GM21381 (cell line): ENCODE data around the gene UQCRC2.
A peak's percentile ranks its signal among the peaks of the same experiment; 100 is the strongest.
"Not testable (repeated sequence)": the region's sequence is repeated elsewhere in the genome, so short reads cannot be mapped to it uniquely, and the experiment has no call there.

Experiments used
- ATAC-seq: cut with Tn5 transposase; IDR thresholded peaks from one replicate; pipeline ENCODE4 v1.9.1; 2021; ENCODE audit warnings: mild to moderate bottlenecking, moderate library complexity; ENCODE audit not compliant: unreplicated experiment

The UQCRC2 gene

DNA sequence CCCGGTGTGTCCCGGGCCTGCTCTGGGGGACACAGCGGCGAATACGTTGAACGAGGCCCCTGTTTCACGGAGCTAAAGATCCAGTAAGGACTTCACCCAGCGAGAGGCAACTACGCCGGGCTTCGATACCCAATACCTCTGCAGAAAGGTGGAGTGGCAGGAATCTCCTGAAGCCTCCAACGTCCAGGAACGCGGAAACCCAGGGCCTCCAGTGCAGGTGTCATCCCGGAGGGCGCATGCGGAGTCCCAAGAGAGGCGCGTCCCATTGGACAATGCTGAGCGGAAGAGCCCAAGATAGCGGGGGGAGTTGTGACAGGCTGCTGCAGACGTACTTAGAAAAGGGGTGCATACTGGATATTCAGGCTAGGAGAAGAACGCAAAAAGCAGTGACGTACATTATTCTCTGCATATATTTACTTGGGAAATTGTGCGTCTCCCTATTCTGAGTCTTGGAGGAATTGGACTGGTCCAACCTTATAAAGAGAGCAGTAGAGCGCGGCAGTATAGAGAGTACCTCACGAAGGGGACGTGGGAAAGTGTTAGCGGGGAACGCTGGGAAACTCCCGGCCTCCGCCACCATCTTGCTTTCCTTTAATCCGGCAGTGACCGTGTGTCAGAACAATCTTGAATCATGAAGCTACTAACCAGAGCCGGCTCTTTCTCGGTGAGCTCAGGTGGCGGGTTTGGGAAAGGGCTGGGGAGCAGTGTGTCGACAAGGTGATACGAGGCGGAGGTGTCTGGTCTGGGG, at the start of gene UQCRC2:
Gene UQCRC2, plus strand, starts transcription at position 569 of the 748 bp plus-strand sequence. Its CDS starts 63 bp downstream, at position 632.
- ATAC-seq = peak; percentile 87

DNA sequence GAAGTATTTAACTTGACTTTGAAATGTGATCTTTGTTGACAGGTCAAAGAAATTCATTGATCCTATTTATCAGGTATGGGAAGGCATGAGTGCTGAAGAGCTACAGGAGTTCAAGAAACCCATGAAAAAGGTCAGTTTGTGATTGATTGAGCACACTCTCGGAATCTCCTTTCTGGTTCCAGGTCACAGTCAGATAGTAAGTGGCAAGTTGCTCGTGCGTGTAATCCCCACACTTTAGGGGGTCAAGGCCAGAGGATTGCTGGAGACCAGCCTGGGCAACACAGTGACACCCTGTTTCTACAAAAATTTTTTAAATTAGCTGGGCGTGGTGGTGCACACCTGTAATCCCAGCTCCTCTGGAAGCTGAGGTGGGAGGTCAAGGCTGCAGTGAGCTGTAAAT, 20.5 kb upstream of the UQCRC2 start:
- not testable (repeated sequence) for ATAC-seq

DNA sequence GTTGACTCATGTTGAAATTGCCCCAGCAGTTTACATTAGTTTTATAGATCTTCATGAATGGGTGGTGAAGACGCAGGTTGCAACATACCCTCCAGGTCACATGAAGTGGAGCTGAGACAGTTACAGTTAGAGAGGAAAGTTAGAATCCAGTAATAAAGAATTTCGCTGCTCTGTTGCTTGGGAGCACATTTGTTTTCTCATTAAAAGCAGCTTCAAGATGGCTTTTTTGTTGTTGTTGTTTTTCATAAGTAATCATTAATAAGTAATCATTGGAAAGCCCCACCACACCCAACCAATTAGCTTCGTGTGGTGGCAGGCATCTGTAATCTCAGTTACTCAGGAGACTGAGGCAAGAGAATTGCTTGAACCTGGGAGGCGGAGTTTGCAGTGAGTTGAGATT, 19.8 kb upstream of the UQCRC2 start:
- not testable (repeated sequence) for ATAC-seq

DNA sequence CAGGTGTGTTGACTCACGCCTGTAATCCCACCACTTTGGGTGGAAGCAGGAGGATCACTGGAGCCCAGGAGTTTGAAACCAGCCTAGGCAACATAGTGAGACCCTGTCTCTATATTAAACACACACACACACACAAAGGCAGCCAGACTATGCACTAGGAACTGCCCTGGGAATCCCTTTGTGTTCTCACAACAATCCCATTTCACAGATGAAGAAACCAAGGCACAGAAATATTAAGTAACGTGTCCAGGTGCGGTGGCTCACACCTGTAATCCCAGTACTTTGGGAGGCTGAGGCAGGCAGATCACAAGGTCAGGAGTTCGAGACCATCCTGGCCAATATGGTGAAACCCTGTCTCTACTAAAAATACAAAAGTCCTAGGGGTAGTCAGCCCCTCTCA, 19.4 kb upstream of the UQCRC2 start:
- ATAC-seq = not testable (repeated sequence)

DNA sequence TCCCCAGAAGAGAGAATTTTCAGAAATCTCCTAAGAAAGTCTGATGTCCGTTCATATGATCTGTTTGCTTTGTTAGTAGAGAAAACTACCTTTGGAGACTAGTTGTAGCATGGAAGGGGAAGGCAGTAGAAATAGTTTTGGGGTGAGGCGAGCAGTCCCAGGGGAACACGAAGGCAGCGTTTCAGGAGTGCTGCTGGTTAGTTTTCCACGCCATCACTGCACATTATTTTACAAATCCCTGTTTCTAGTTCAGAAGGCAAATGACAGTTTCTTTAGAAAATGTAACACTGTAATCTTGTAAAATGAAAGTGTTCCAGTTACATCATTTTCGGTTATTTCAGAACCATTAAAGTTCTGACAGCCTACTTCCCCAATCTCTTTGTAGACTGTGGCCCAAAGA, 16.9 kb upstream of the UQCRC2 start:
- ATAC-seq = not testable (repeated sequence)

DNA sequence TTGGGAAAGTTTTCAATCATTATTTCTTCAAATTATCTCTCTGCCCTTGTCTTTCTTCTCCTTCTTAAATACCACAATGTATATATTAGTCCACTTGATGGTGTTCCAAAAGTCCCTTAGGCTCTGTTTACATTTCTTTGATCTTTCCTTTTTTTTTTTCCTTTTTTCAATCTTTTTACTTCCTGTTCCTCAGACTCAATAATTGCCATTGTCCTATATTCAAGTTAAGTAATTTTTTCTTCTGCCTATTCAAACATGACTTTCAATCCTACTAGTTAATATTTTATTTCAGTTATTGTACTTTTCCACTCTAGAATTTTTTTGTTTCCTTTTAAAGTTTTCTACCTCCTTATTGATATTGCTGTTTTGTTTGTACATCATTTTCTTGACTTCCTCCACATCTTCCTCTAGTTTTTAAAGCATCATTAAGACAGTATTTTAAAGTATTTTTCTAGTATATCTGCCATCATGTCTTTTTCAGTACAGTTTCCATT, 15.8 kb upstream of the UQCRC2 start:
- ATAC-seq = no peak

DNA sequence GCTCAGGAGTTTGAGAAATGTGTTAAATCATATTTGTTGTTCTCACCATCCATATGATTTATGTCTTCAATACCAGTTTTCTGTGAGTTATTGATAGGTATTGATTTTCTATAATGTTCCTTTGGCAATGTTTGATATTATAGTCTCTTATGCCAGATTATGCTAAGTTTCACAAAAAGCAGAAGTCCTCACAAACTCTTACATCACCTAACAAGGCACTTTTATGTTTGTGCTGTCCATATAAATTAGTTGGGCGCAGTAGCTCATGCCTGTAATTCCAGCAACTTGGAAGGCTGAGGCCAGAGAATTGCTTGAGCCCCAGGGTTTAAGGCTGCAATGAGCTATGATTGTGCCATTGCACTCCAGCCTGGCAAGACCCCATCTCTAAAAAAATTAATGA, 12.6 kb upstream of the UQCRC2 start:
- ATAC-seq = no peak

DNA sequence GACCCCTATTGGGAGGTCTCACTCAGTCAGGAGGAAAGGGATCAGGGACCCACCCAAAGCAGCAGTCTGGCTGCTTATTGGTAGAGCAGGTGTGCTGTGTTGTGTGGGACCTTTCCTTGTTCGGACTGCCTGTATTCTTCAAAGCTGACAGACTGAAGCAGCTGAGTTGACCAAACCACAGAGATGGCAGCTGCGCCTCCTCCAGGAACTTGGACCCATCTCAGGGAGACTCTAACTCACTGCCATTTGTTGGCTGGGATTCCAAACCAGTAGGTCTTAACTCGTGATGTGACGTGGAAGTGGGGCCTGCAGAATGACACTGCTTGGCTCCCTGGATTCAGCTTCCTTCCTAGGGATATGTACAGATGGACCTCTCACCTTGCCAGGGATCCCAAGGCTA, 9.6 kb upstream of the UQCRC2 start:
- no peak for ATAC-seq

DNA sequence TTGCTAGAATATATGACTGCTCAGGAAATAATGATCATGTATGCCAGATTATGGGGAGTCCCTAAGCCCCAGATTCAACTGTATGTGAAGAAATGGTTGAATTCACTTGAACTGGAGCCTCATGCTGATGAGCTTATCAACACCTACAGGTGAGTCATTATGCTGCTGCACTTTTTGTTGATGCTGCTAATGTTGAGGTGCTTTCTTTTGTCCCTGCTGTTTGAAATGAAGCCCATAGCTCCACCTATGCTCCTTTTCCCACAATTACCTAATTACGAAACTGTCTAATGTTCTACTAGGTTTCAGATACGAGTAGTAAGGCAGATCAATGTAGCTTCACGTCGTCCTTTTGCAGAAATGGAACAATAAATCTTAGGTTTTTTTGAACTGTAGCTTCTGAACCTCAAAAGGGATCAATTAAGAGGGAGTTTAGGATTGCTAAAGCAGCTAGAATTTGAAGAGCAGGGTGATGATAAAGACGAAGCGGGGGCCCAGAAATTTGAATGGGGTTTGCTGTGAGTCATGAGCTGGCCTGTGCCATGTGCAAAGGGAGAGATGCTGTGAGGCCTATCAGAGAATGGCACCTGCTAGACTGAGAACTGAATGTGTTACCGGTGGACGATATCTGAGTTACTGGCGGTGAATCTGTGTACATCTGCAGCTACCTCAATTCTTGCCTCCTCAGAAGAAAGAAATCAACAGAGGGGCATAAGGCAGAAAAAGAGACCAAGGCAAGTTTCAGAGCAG, 6.1 kb upstream of the UQCRC2 start:
- ATAC-seq = no peak

DNA sequence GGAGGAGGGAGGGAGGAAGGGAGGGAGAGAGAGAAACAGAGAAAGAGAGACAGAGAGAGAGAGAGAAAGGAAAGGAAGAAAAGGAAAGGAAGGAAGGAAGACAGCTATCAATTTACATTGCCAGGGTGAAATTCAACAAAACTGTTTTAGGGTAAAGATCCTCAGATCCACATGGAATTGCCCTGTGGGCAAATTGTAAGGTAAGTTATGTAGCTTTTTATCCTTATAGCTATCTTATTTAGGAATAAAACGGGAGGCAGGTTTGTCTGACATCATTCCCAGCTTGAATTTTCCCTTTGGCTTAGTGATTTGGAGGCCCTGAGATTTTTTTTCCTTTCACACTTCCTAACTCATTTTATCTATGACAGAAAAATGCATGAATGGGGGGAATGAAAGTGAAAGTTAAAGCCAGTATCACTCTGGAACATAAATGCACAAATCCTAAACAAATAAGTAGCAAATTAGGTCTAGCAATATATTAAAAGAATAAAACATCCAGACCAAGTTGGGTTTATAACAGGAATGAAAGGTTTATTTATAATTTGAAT, 3.4 kb upstream of the UQCRC2 start:
- ATAC-seq = no peak

DNA sequence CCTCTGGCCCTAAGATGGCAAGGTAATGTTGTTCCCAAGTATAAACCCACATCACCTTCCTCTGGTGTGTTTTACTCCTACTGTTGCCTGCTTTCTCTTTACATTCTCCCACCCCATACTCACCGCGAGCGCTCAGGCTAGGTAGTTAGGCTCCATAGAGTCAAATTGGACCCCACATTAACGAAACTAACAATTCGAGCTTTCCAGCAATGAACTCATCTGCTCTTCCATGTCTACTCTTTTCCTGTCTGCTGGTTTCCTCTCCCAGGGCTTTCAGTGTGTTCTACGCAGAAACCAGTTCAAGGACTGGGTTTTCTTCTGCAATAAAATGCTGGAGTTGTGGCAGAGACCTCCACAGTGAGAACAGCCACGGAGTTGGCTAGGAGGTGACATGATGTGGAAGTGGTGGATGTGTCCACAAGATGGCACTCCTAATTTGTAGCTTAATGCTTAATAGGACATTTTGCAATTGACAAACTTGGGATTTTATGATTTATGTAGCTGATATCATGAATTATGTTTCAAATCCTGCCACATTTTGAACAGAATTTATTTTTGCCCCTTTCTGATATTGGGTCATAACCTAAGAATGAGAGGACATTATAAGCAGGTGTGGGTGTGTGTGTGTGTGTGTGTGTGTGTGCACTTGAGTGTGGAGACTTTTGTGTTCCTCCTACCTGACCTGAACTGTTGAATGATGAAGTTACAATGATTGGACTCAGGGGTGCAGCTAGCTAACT, 2.2 kb upstream of the UQCRC2 start:
- ATAC-seq = no peak

DNA sequence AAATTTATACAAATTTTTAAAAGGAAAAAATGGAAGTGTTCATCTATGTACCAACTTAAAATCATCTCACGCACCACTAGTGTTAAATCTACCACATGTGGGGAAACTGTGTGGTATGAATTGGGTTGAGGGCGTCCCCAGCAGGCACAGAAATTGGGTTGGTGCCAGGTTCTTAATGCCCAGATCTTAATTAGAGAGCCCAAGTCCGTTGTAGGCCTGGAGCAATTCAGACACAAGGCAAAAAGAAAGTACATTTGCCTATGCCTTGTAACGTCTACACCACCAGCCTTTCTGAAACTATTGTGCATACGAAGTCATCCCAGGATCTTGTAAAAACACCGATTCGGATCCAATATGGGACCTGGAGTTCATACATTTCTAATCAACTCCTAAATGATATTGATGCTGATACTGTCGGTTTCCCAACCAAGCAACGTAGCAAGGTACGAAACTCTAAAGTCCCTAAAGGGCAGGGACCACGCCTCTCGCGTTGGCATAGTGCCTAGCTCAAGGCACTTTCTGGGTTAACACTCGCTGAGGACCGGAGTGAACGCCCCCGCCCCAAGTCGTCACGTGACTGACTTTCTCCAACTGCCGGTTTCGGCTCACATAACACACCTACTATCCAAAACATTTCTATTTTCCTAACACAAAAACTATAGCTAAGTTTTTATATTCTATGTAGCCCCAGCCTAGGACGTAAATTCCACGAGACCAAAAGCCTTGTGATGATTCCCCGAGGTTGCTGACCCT, 945 bp upstream of the UQCRC2 start:
- ATAC-seq = peak; percentile 34

DNA sequence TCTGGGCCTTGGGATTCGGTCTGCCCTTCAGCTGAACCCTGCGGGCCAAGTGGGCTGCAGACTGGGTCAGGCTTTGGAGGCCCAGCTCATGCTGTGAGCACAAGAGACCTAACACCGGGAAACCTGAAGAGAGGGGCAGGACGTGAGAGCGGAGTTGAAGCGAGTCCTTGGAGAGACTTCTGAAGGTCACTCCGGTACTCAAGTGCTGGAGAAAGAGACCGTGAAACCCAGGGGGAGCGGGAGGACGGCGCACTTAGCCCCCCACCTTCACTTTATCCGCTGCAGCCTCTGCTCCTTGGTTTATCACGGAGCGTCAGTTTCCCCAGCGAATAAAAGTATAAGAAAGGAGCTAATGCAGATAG, 361 bp downstream of the UQCRC2 start:
- peak; percentile 18 for ATAC-seq

DNA sequence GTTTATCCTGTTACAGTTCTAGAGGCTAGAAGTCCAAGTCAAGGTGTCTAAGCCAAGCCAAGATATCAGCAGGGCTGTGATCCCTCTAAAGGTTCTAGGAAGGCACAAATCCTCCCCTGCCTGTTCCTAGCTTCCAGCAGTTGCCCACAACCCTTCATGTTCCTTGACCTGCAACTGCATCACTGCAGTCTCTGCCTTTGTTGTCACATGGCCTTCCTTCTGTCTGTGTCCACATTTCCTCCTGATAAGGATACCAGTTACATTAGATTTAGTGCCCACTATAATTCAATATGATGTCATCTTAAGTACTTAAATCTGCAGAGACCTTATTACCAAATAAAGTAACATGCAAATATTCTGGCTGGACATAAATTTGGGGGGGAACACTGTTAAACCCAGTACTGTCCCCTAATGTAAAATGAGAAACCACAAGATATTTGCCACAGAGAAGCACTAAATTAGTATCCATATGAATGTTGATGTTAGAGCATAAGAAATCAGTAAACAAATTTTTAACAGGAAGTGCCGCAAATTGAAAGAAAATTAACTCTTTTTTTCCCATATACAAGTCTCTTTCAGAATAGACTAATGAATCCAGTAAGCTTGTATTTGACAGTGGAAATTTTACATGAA, 4.7 kb downstream of the UQCRC2 start:
- no peak for ATAC-seq

DNA sequence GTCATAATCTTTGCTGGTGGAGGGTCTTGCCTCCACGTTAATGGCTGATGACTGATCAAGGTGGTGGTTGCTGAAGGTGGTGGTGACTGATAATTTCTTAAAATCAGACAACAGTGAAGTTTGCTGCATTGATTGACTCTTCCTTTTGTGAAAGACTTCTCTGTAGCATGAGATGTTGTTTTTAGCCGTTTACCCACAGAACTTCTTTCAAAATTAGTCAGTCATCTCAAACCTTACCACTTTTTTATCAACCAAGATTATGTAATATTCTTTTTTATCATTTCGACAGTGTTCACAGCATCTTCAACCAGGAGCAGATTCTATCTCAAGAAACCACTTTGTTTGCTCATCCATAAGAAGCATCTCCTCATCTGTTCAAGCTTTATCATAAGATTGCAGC, 5.9 kb downstream of the UQCRC2 start:
- ATAC-seq = no peak

DNA sequence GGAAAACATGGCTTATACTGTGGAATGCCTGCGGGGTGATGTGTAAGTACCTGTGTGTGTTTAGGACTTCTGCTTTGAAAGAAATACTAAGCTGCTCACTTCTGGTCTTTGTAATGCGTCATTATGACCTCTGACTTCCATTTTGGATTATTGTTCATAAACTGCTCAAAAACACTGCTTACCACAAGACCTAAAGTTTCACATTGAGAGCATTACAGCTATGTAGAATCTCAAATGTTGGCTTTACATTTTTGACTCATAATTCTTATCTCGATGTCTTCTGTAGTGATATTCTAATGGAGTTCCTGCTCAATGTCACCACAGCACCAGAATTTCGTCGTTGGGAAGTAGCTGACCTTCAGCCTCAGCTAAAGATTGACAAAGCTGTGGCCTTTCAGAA, 9.3 kb downstream of the UQCRC2 start:
- ATAC-seq = no peak

DNA sequence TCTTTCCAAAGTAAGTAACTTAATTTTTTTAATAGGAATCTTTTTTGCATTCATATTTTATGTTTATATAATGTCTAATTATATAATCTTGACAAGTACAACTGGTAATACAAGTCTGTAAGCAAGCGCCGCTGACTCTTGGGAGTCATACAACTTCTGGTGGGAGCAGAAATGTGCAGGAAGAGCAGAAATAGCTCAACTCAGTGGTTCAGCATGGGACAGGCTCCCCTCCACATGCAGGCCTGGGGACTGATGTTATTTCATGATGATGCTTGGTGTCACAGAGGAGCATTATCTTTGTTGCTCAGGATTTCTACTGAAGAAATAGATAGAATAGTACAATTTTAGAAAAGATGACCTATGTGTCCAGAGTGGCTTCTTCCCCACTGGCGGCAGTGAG, 10.7 kb downstream of the UQCRC2 start:
- no peak for ATAC-seq

DNA sequence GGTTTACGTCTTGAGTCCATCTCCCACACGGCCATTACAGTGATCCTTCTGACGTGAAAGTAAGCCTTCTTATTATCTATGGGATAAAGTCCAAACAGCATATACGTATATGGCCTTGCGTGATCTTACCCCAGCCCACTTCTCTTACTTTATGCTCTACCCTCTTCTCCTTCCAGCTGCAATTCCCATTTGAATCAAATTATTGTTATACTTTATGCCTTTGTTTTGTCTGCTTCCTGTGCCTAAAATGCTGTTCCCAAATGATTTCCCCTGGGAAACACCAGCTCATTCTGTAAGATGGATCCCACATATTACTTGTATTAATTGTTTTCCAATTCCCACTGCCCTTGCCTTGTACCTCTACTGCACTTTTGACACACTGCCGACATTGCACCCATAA, 11.2 kb downstream of the UQCRC2 start:
- ATAC-seq = no peak

DNA sequence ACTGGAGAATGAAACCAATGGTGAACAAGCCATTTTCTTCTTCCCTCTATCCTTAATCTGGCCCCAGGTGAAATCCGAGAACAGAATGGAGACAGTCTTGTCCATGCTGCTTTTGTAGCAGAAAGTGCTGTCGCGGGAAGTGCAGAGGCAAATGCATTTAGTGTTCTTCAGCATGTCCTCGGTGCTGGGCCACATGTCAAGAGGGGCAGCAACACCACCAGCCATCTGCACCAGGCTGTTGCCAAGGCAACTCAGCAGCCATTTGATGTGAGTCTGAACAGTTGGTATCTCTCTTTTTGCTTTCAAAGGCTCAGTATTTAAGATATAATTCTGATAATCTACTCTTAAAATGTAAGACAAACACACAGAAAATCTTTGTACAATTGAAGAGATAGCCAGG, 18.7 kb downstream of the UQCRC2 start:
- ATAC-seq = no peak

DNA sequence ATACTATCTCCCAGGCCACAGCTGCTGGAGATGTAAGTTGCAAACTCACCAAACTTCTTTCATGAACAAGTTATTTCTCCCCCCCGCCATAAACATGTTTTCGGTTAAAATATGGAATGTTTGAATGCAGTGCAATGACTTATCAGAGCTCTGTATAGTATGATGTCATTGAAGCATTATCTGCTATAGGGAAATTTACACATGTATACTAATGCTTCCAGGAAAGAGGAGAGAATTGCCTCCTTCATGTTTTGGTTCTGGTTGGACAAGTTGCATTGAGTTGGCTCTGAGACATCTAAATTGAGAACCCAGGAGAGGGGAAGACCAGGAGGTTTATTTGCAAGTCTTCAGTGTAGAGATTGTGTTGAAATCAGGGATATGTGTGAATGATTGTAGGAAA, 20.8 kb downstream of the UQCRC2 start:
- no peak for ATAC-seq
